Pancreas (tissue), 10 donors: Measurements from ENCODE around the gene EMP1. TPM values are rescaled to one million over a fixed set of nuclear protein-coding genes. Genes with fewer than 3 reads are reported as not detected.

Source experiments
- ATAC-seq, 4 donors: fragments of 200-7000 bp; cut with Tn5 transposase; one replicate each; pipeline versions ENCODE4 v1.8.0 to v1.9.1; 2020; ENCODE audit warnings: mild to moderate bottlenecking in 4 of 4, moderate library complexity in 4 of 4
- DNase-seq, 6 donors: peaks; one replicate each; pipeline ENCODE4 v3.0.0-alpha.2; 2020
- FAIRE-seq: peaks from 2 replicates; lab custom pipeline; 2012; peaks lifted over from hg19 to GRCh38; lab: Jason Lieb, UNC
- H3K27ac ChIP-seq, 4 donors: fragments of 200-600 bp; sonication (generic); 1 replicate in 3 of 4; 2 replicates in 1 of 4; pipeline versions ENCODE4 v1.5.0 to v1.8.0; 2020
- H3K27me3 ChIP-seq, 4 donors: fragments of 200-600 bp; one replicate each; pipeline ENCODE4 v1.8.0; 2021
- H3K36me3 ChIP-seq, 3 donors: fragments of 200-600 bp; sonication (generic) in 1 of 3; one replicate each; pipeline versions ENCODE4 v1.5.0 to v1.8.0; 2020 to 2021
- H3K4me1 ChIP-seq, 3 donors: fragments of 200-600 bp; one replicate each; pipeline ENCODE4 v1.8.0; 2021
- H3K4me3 ChIP-seq, 4 donors: fragments of 200-600 bp; sonication (generic) in 2 of 4; one replicate each; pipeline versions ENCODE4 v1.5.0 to v1.8.0; 2020 to 2021
- H3K9me3 ChIP-seq, 4 donors: fragments of 200-600 bp; one replicate each; pipeline ENCODE4 v1.8.0; 2021
- CTCF ChIP-seq, 4 donors: fragments of 200-600 bp; sonication (generic) in 3 of 4; IDR thresholded peaks; one replicate each; pipeline versions ENCODE4 v1.5.0 to v1.8.0; 2021; ENCODE audit warnings: antibody characterized with exemption in 4 of 4
- WGBS, 2 donors: extraction: QIAGEN DNeasy Blood & Tissue Kit; methylation state at CpG; one replicate each; pipeline ENCODE4 v1.1.7; 2013; 5-methylcytosine and 5-hydroxymethylcytosine counted together
- intact Hi-C, 3 donors: fragments of 100-400 bp; cut with DNase I; formaldehyde crosslinking; loops; one replicate each; pipeline versions ENCODE4 v1.11.1 to v1.14.2; 2022
- polyA plus RNA-seq, 2 donors: library from polyadenylated mRNA; stranded (reverse); fragments of 200-250 nt; gene quantifications; one replicate each; pipeline ENCODE4 v1.2.3, GENCODE V29; 2013
- total RNA-seq, 6 donors: library from RNA; stranded (reverse); fragmentation: NEBNext Ultra II Directional in 4 of 6; extraction: Animal tissue kit (Norgen Biotek cat#: 25700) in 4 of 6; gene quantifications; one replicate each; pipeline versions ENCODE4 v1.2.1 to v1.2.4, GENCODE V29; 2021 to 2023
- donor health status: healthy with polysubstance abuse.
- donor health status: DM: no; HTN: no; CAD: no; lungs with moderate emphysema.
- donor health status: DM: no; HTN: no; CAD: no.
- donor health status: control.
- donor health status: control.
- donor health status: Bipolar disorder and iron deficiency.
- donor health status: DM: yes; HTN: yes; CAD: no.
- donor health status: DM: no; HTN: no; CAD: no.
- donor health status: DM: no; HTN: no; CAD: no.
- donor health status: DM: yes; HTN: yes; CAD: no.

The EMP1 gene
- total and polyA plus RNA-seq, 8 donors, result 5.8 to 43.4 (median 18.7) TPM

- no peaks in the 10 kb centered on the region for H3K9me3 ChIP-seq
- TF ChIP-seq CTCF (IDR thresholded peaks at IDR 0.05), result no peak
- H3K27ac ChIP-seq, result no peak overlapping the region
- 59 to 64% methylated on average over 6 of the region's 6 CpGs for WGBS, 2 donors
- intact Hi-C loops, result no loop called here
- no peaks in the 10 kb centered on the region for H3K27me3 ChIP-seq
- ATAC-seq, result no peak
- no peak overlapping the region for H3K4me3 ChIP-seq
- no peak for DNase-seq
- no peak for FAIRE-seq
- H3K36me3 ChIP-seq, result no peaks in the 10 kb centered on the region
- peaks cover 0 to 6% (median 0%) of the 10 kb centered on the region in 3 donors for H3K4me1 ChIP-seq
Measured at GRCh38 chr12:13194401-13195110, 2.0 kb upstream of the EMP1 start.

GRCh38 chr12:13195250-13195649, 1.3 kb upstream of the EMP1 start:
- H3K27me3 ChIP-seq, result no peaks in the 10 kb centered on the region
- H3K36me3 ChIP-seq, result no peaks in the 10 kb centered on the region
- intact Hi-C loops, result no loop called here
- no peak for TF ChIP-seq CTCF (IDR thresholded peaks at IDR 0.05)
- no peak for ATAC-seq
- no peak for FAIRE-seq
- H3K27ac ChIP-seq, result peak overlapping the region in 1 of 4 donors; percentile 66
- no peak for DNase-seq
- no peaks in the 10 kb centered on the region for H3K9me3 ChIP-seq
- peaks cover 0 to 6% (median 0%) of the 10 kb centered on the region in 3 donors for H3K4me1 ChIP-seq
- H3K4me3 ChIP-seq, result no peak overlapping the region
- 80 to 83% methylated on average over 4 of the region's 4 CpGs for WGBS, 2 donors

GRCh38 chr12:13195785-13196129, 769 bp upstream of the EMP1 start:
- no peak for TF ChIP-seq CTCF (IDR thresholded peaks at IDR 0.05)
- peaks cover 0 to 6% (median 0%) of the 10 kb centered on the region in 3 donors for H3K4me1 ChIP-seq
- intact Hi-C loops, result no loop called here
- 2 to 4% methylated on average over 1 of the region's 1 CpG for WGBS, 2 donors
- no peaks in the 10 kb centered on the region for H3K36me3 ChIP-seq
- H3K27ac ChIP-seq, result peak overlapping the region in 2 of 4 donors; percentile 32 to 66
- H3K9me3 ChIP-seq, result no peaks in the 10 kb centered on the region
- H3K27me3 ChIP-seq, result no peaks in the 10 kb centered on the region
- DNase-seq, result no peak
- no peak overlapping the region for H3K4me3 ChIP-seq
- peak; percentile 11 to 44 (median 28) for ATAC-seq
- FAIRE-seq, result no peak

- Histone ChIP-seq H3K27me3 (no peaks in the 10 kb centered on the region), H3K9me3 (no peaks in the 10 kb centered on the region), H3K4me3 (peak overlapping the region in 3 of 4 donors; percentile 0 to 35 (median 18)), H3K4me1 (peaks cover 0 to 6% (median 0%) of the 10 kb centered on the region in 3 donors), H3K27ac (peak overlapping the region; percentile 17 to 66 (median 27)), H3K36me3 (no peaks in the 10 kb centered on the region)
- peak in 2 of 4 donors; percentile 3 for ATAC-seq
- intact Hi-C loops, result no loop called here
- TF ChIP-seq CTCF (IDR thresholded peaks at IDR 0.05), result no peak
- DNase-seq, result no peak
- WGBS, 2 donors, result 26 to 33% methylated on average over 7 of the region's 7 CpGs
- FAIRE-seq, result no peak
Measured at GRCh38 chr12:13197032-13197431, 506 bp downstream of the EMP1 start.

GRCh38 chr12:13197526-13198143, 1.1 kb downstream of the EMP1 start:
- H3K4me1 ChIP-seq, result peaks cover 0 to 6% (median 0%) of the 10 kb centered on the region in 3 donors
- ATAC-seq, result peak in 1 of 4 donors; percentile 23
- peak overlapping the region in 2 of 4 donors; percentile 18 to 35 for H3K4me3 ChIP-seq
- peak overlapping the region; percentile 17 to 66 (median 27) for H3K27ac ChIP-seq
- no peak for DNase-seq
- no peak for FAIRE-seq
- no peaks in the 10 kb centered on the region for H3K9me3 ChIP-seq
- intact Hi-C loops, result no loop called here
- no peak for TF ChIP-seq CTCF (IDR thresholded peaks at IDR 0.05)
- 68 to 76% methylated on average over 9 of the region's 9 CpGs for WGBS, 2 donors
- H3K27me3 ChIP-seq, result no peaks in the 10 kb centered on the region
- H3K36me3 ChIP-seq, result no peaks in the 10 kb centered on the region
